Measurements from ENCODE around the gene PCDHA1. TPM values are rescaled to one million over a fixed set of nuclear protein-coding genes. Genes with fewer than 3 reads are reported as not detected.
A peak's percentile ranks its signal among the peaks of the same experiment; 100 is the strongest.

The PCDHA1 gene
- total RNA-seq, 4 donors from 2014 or later, result not detected

DNA sequence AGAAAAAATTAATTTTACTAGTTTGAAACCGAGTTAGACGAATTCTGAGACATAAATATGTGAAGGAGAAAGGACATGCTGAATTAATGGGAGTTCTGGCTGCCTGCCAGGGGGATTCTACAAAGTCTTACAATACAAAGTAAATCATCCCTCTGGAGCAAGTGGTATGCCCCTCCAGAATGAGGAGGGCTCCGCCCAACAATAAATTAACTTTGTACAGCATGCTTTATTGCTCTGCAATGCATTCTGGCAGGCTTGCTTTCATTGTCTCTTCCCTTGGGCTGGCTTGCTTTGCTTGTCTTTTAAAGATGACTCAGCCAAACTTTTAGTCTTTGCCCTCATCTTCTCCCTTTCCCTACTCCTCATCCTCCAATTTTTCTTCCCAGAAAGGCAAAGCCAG is 253.6 kb downstream of the PCDHA1 start:
- no peak for DNase-seq (ENCODE audit: low spot score in 2 of 2)
- WGBS, 2 donors, result 18 to 23% methylated on average over 3 of the region's 3 CpGs
- H3K4me3 ChIP-seq (ENCODE audit: low read depth, poor library complexity, severe bottlenecking), result no peak overlapping the region
- intact Hi-C loops (cut with DNase I; ENCODE audit: low total_unique reads), result no loop called here
- TF ChIP-seq, protein P1, sequence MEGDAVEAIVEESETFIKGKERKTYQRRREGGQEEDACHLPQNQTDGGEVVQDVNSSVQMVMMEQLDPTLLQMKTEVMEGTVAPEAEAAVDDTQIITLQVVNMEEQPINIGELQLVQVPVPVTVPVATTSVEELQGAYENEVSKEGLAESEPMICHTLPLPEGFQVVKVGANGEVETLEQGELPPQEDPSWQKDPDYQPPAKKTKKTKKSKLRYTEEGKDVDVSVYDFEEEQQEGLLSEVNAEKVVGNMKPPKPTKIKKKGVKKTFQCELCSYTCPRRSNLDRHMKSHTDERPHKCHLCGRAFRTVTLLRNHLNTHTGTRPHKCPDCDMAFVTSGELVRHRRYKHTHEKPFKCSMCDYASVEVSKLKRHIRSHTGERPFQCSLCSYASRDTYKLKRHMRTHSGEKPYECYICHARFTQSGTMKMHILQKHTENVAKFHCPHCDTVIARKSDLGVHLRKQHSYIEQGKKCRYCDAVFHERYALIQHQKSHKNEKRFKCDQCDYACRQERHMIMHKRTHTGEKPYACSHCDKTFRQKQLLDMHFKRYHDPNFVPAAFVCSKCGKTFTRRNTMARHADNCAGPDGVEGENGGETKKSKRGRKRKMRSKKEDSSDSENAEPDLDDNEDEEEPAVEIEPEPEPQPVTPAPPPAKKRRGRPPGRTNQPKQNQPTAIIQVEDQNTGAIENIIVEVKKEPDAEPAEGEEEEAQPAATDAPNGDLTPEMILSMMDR (IDR thresholded peaks at IDR 0.05), result no peak
- no peak for TF ChIP-seq POLR2A (IDR thresholded peaks at IDR 0.05)

GRCh38 chr5:141040093-141040770 is 254.3 kb downstream of the PCDHA1 start:
- intact Hi-C loops (cut with DNase I; ENCODE audit: low total_unique reads), result no loop called here

GRCh38 chr5:141040771-141041426 is 255.0 kb downstream of the PCDHA1 start:
- no peak for TF ChIP-seq POLR2A (IDR thresholded peaks at IDR 0.05)
- TF ChIP-seq, protein P1 (IDR thresholded peaks at IDR 0.05), result peak in 1 of 3 donors; percentile 54
- WGBS, 2 donors, result 6 to 7% methylated on average over 25 of the region's 25 CpGs
- intact Hi-C loops (cut with DNase I; ENCODE audit: low total_unique reads), result no loop called here
- DNase-seq (ENCODE audit: low spot score in 2 of 2), result peak; percentile 82 to 96
- peak overlapping the region; percentile 5 for H3K4me3 ChIP-seq (ENCODE audit: low read depth, poor library complexity, severe bottlenecking)

More at GRCh38 chr5:141040093-141040770, 254.3 kb downstream of the PCDHA1 start:
- no peak overlapping the region for H3K4me3 ChIP-seq (ENCODE audit: low read depth, poor library complexity, severe bottlenecking)
- TF ChIP-seq, protein P1 (IDR thresholded peaks at IDR 0.05), result no peak
- no peak for TF ChIP-seq POLR2A (IDR thresholded peaks at IDR 0.05)
- WGBS, 2 donors, result 9 to 17% methylated on average over 24 of the region's 24 CpGs
- DNase-seq (ENCODE audit: low spot score in 2 of 2), result no peak

GRCh38 chr5:141041427-141041785 is 255.5 kb downstream of the PCDHA1 start:
- no peak overlapping the region for H3K4me3 ChIP-seq (ENCODE audit: low read depth, poor library complexity, severe bottlenecking)
- no peak for DNase-seq (ENCODE audit: low spot score in 2 of 2)
- 18 to 24% methylated on average over 4 of the region's 4 CpGs for WGBS, 2 donors
- TF ChIP-seq, protein P1 (IDR thresholded peaks at IDR 0.05), result no peak
- no peak for TF ChIP-seq POLR2A (IDR thresholded peaks at IDR 0.05)
- intact Hi-C loops (cut with DNase I; ENCODE audit: low total_unique reads), result no loop called here

GRCh38 chr5:141042555-141042954 is 256.6 kb downstream of the PCDHA1 start:
- TF ChIP-seq, protein P1 (IDR thresholded peaks at IDR 0.05), result no peak
- TF ChIP-seq POLR2A (IDR thresholded peaks at IDR 0.05), result no peak

More at GRCh38 chr5:141042555-141042954, 256.6 kb downstream of the PCDHA1 start:
- DNase-seq (ENCODE audit: low spot score in 2 of 2), result no peak
- no peak overlapping the region for H3K4me3 ChIP-seq (ENCODE audit: low read depth, poor library complexity, severe bottlenecking)
- intact Hi-C loops (cut with DNase I; ENCODE audit: low total_unique reads), result no loop called here
- 52 to 69% methylated on average over 1 of the region's 1 CpG for WGBS, 2 donors

Measured in lower leg skin (tissue), 4 donors.